Central memory CD4-positive, alpha-beta T cell (primary cell): Measurements from ENCODE around the gene SIGLEC5.

ENCODE experiments used
- DNase-seq: peaks from one replicate; pipeline ENCODE4 v3.0.0; 2022

The SIGLEC5 gene

DNA sequence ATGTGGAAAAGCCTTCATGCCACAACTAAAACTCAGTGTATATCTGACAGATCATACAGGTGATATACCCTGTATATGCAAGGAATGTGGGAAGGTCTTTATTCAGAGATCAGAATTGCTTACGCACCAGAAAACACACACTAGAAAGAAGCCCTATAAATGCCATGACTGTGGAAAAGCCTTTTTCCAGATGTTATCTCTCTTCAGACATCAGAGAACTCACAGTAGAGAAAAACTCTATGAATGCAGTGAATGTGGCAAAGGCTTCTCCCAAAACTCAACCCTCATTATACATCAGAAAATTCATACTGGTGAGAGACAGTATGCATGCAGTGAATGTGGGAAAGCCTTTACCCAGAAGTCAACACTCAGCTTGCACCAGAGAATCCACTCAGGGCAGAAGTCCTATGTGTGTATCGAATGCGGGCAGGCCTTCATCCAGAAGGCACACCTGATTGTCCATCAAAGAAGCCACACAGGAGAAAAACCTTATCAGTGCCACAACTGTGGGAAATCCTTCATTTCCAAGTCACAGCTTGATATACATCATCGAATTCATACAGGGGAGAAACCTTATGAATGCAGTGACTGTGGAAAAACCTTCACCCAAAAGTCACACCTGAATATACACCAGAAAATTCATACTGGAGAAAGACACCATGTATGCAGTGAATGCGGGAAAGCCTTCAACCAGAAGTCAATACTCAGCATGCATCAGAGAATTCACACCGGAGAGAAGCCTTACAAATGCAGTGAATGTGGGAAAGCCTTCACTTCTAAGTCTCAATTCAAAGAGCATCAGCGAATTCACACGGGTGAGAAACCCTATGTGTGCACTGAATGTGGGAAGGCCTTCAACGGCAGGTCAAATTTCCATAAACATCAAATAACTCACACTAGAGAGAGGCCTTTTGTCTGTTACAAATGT is 42.7 kb downstream of the SIGLEC5 start:
- DNase-seq = no peak

DNA sequence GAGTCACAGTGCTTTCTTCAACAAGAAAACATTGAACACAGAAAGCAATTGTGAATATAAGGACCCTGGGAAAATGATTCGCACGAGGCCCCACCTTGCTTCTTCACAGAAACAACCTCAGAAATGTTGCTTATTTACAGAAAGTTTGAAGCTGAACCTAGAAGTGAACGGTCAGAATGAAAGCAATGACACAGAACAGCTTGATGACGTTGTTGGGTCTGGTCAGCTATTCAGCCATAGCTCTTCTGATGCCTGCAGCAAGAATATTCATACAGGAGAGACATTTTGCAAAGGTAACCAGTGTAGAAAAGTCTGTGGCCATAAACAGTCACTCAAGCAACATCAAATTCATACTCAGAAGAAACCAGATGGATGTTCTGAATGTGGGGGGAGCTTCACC is 43.4 kb downstream of the SIGLEC5 start:
- DNase-seq = no peak

GRCh38 chr19:51586103-51586728 is 44.0 kb downstream of the SIGLEC5 start:
- no peak for DNase-seq

DNA sequence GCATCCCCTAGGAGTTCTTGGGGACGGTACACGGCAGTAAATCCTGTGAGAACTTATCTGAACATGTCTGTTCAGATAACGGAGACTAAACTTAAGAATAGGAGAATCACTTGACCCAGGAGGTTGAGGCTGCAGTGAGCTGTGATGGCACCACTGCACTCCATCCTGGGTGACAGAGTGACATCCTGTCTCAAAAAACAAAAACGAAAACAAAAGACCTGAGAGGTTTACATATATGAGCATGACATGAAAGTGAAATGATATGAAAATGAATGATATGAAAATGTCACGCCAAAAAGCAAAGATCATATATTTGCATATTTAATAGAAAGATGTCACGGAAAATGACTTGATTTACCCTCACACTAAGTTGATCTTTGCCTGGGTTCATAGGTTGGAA is 53.4 kb downstream of the SIGLEC5 start:
- DNase-seq = no peak

DNA sequence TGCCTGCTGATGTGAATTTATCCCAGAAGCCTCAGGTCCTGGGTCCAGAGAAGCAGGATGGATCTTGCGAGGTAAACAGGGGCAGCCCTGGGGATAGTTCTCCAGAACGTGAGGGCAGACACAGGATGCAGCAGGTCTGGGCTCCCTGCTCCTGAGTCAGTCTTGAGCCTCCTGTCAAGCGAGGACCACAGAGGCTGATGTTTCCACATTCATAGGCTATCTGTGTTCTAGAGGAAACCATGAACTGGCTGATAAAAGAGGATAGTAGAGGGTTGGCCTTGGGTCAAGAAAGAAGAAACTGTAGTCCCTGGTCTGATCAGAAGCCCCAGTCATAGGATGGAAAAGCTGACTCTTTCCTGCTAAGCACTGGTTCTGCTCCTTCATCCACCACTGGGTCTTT is 56.9 kb downstream of the SIGLEC5 start:
- no peak for DNase-seq

DNA sequence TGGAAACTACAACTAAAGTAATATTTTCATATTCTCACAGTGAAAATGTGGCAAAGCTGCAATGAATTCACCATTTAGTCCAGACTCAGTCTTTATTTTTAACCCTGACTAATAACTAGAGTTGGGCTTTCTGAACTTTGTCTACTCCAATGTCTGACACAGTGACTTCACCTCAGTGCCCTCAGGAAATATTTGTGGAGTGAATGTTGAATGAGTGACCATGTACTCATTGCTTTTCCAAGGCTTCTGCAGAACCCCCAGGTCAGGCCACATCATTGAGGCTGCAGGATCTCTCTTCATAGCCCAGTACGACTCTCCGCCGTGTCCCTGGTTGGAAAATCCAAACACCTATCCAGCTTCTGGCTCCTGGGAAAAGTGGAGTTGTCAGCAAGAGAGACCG is 57.3 kb downstream of the SIGLEC5 start:
- DNase-seq = no peak

GRCh38 chr19:51572410-51572809 is 57.8 kb downstream of the SIGLEC5 start:
- DNase-seq = no peak

DNA sequence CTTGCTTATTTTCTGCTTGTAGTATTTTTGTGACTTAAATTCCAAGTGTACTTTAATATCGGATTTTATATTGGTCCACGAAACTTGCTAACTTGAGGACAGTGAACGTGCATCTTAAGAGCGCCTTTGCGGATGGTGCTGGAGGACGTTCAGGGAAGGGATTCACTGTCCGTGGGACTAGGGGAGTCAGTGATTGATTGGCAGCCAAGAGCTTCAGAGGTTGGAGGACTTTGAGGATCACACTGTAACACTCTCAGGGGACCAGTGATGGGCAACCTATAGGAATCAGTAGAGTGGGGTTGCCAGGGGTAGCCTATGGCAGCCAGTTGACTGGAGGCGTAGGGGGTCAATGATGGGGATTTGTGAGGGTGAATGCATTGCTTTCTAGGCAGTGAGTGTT is 58.6 kb downstream of the SIGLEC5 start:
- DNase-seq = no peak

- peak; percentile 74 for DNase-seq
Measured at GRCh38 chr19:51570962-51571575, 59.1 kb downstream of the SIGLEC5 start, which contains the start of gene ZNF175. TSS of gene ZNF175 (plus strand) at chr19:51571283. CDS start at chr19:51573330, 2,047 bp downstream.

- DNase-seq = no peak
Measured at GRCh38 chr19:51568456-51568855, 61.7 kb downstream of the SIGLEC5 start.

- DNase-seq = no peak
Measured at GRCh38 chr19:51567583-51567982, 62.6 kb downstream of the SIGLEC5 start.

DNA sequence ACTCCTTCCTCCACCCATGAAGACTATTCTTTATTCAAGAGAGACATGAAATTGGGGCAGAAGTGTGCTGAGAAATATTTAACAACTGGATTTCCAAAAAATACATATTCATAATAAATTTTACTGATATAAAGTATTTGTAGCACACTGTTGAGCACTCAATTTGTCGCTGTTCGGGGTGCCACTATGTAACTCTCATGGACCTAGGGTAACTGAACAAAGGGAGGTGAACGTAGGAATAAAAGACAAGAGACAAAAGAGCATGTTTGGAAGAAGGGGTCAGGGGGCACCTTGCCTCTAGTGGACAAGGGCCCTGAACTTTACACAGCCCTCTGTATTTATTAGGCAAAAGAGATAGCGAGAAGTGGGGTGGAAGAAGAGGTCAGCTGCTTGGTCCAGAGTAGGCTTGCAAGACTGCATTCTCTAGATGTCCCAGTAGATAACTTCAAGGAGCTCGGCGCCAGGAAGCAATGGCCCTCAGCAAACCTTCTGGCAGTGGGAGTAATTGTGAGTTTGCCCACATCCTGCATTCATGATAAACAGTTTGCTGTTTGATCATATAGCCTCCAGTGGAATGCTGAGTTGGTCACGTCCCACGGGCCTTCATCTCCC is 63.6 kb downstream of the SIGLEC5 start:
- no peak for DNase-seq

GRCh38 chr19:51565583-51565982 is 64.6 kb downstream of the SIGLEC5 start:
- DNase-seq = no peak

DNA sequence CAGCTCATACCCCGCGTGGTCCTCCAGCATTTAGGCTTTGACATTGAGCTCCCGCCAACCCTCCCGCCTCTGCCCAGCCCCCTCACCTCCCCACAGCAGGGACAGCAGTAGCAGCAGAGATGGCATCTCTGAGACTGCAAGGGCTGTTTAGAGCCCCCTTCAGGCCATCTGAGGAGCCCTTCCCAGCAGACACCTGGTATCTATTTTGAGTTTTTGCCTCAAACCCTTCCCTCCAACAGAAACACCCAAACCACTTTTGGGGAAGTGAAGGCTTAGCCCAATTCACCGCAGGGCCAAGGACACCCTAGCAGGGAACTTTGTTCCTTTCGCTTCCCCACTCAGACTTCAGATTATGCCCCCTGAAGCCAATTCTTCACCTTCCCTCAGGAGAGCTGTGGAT is 65.4 kb downstream of the SIGLEC5 start:
- DNase-seq = no peak
